ENCODE results near the gene CIRBP. TPM values are rescaled to one million over a fixed set of nuclear protein-coding genes. Genes with fewer than 3 reads are reported as not detected.

CIRBP gene
- total and polyA plus RNA-seq, 2 of the 13 experiments (the other 11 are each of a cell fraction or from before 2014, with no cell fraction given): 133 to 140 TPM

- TF ChIP-seq ZNF674 (CRISPR knock-in tag; IDR thresholded peaks at IDR 0.05; ENCODE audit: low read depth) (no peak), ZNF253 (CRISPR knock-in tag; IDR thresholded peaks at IDR 0.05; ENCODE audit: borderline replicate concordance) (no peak), SNAPC2 (CRISPR knock-in tag; IDR thresholded peaks at IDR 0.05) (no peak), STAT5B (CRISPR knock-in tag; IDR thresholded peaks at IDR 0.05) (no peak), NR1H2 (CRISPR knock-in tag; IDR thresholded peaks at IDR 0.05; ENCODE audit: borderline replicate concordance, low read depth) (no peak), CREM (IDR thresholded peaks at IDR 0.05) (no peak; the same call in 1 of the 2 replicates), CREM (CRISPR knock-in tag; IDR thresholded peaks at IDR 0.05) (no peak), GATA4 (IDR thresholded peaks at IDR 0.05; ENCODE audit: borderline replicate concordance, low read depth) (no peak), ZNF615 (CRISPR knock-in tag; IDR thresholded peaks at IDR 0.05; ENCODE audit: borderline replicate concordance) (no peak), NFKB2 (CRISPR knock-in tag; IDR thresholded peaks at IDR 0.05; ENCODE audit: borderline replicate concordance) (peak; percentile 61), ZNF776 (CRISPR knock-in tag; IDR thresholded peaks at IDR 0.05) (0 out of 2 replicates have a peak, but pooled peaks have one; percentile 30), CCDC6 (CRISPR knock-in tag; IDR thresholded peaks at IDR 0.05) (no peak), HNRNPH1 (optimal IDR thresholded peaks at IDR 0.05; ENCODE audit: low read depth, low read length) (no peak), ZSCAN25 (CRISPR knock-in tag; IDR thresholded peaks at IDR 0.05) (no peak), RAD21 (CRISPR knock-in tag; IDR thresholded peaks at IDR 0.05) (no peak; the same call in 1 of the 2 replicates), ZNF318 (CRISPR knock-in tag; IDR thresholded peaks at IDR 0.05) (no peak), IRX3 (CRISPR knock-in tag; IDR thresholded peaks at IDR 0.05; ENCODE audit: borderline replicate concordance, low read depth) (no peak), GLI4 (CRISPR knock-in tag; IDR thresholded peaks at IDR 0.05; ENCODE audit: borderline replicate concordance) (no peak), ZBTB2 (CRISPR knock-in tag; IDR thresholded peaks at IDR 0.05; ENCODE audit: low read depth) (no peak), ZNF367 (CRISPR knock-in tag; IDR thresholded peaks at IDR 0.05; ENCODE audit: borderline replicate concordance) (no peak), TMF1 (CRISPR knock-in tag; IDR thresholded peaks at IDR 0.05; ENCODE audit: low read depth) (no peak), RFXAP (CRISPR knock-in tag; IDR thresholded peaks at IDR 0.05; ENCODE audit: borderline replicate concordance) (0 out of 2 replicates have a peak, but pooled peaks have one; percentile 26)
Measured at GRCh38 chr19:1284293-1284978, 15.3 kb downstream of the CIRBP start (continued).

All from HepG2 (cell line).